Ishikawa (cell line): ENCODE results near the gene CD248.
A peak's percentile ranks its signal among the peaks of the same experiment; 100 is the strongest.

Experiments used
- CEBPB ChIP-seq: IDR thresholded peaks from 2 replicates; pipeline ENCODE4 v1.6.1; 2012
- CREB1 ChIP-seq: IDR thresholded peaks from 2 replicates; pipeline ENCODE4 v1.6.1; 2012; ENCODE audit warnings: low read depth
- EGR1 ChIP-seq: IDR thresholded peaks from 2 replicates; pipeline ENCODE4 v1.6.1; 2012
- EP300 ChIP-seq: IDR thresholded peaks from 2 replicates; pipeline ENCODE4 v1.6.1; 2012; ENCODE audit warnings: borderline replicate concordance
- FOXM1 ChIP-seq: IDR thresholded peaks from 2 replicates; pipeline ENCODE4 v1.6.1; 2012; ENCODE audit warnings: low read depth, borderline replicate concordance
- MAX ChIP-seq: IDR thresholded peaks from 2 replicates; pipeline ENCODE4 v1.6.1; 2012
- NFIC ChIP-seq: IDR thresholded peaks from 2 replicates; pipeline ENCODE4 v1.6.1; 2012
- RAD21 ChIP-seq: IDR thresholded peaks from 2 replicates; pipeline ENCODE4 v1.6.1; 2012; ENCODE audit warnings: low read depth
- REST ChIP-seq: IDR thresholded peaks from 2 replicates; pipeline ENCODE4 v1.6.1; 2012; ENCODE audit warnings: low read depth, mild to moderate bottlenecking
- TAF1 ChIP-seq: IDR thresholded peaks from 2 replicates; pipeline ENCODE4 v1.6.1; 2012; ENCODE audit warnings: low read depth, mild to moderate bottlenecking
- TCF12 ChIP-seq: IDR thresholded peaks from 2 replicates; pipeline ENCODE4 v1.6.1; 2012; ENCODE audit warnings: low read depth
- TEAD4 ChIP-seq: IDR thresholded peaks from 2 replicates; pipeline ENCODE4 v1.6.1; 2012
- USF1 ChIP-seq: IDR thresholded peaks from 2 replicates; pipeline ENCODE4 v1.6.1; 2012
- YY1 ChIP-seq: IDR thresholded peaks from 2 replicates; pipeline ENCODE4 v1.6.1; 2012; ENCODE audit warnings: low read depth
- ZBTB7A ChIP-seq: IDR thresholded peaks from 2 replicates; pipeline ENCODE4 v1.6.1; 2012; ENCODE audit warnings: low read depth

Gene CD248

GRCh38 chr11:66288671-66289547 lies 27.9 kb downstream of the CD248 start, which contains the start of gene YIF1A:
Gene YIF1A, minus strand, starts transcription at chr11:66289143. Its CDS starts 158 bp downstream, at chr11:66288985.
- TF ChIP-seq YY1 (peak; percentile 91), TAF1 (peak; percentile 83), TCF12 (peak; percentile 50; the same call in 1 of the 2 replicates), RAD21 (no peak), NFIC (no peak), ZBTB7A (no peak), EP300 (no peak), CEBPB (no peak), MAX (peak; percentile 83), USF1 (no peak), FOXM1 (no peak), TEAD4 (no peak), EGR1 (peak; percentile 32; the same call in 1 of the 2 replicates), CREB1 (peak; percentile 70), REST (no peak)

- TF ChIP-seq NFIC (no peak), FOXM1 (no peak), EGR1 (no peak)
Measured at GRCh38 chr11:66287889-66288670, 28.8 kb downstream of the CD248 start.

- no peak for TF ChIP-seq TEAD4
- no peak for TF ChIP-seq CREB1
- no peak for TF ChIP-seq NFIC
- TF ChIP-seq TCF12 = no peak
- TF ChIP-seq EP300 = no peak
- TF ChIP-seq RAD21 = no peak
- TF ChIP-seq REST = no peak
- no peak for TF ChIP-seq CEBPB
- TF ChIP-seq YY1 = no peak
- TF ChIP-seq FOXM1 = no peak
- no peak for TF ChIP-seq USF1
- no peak for TF ChIP-seq TAF1
- TF ChIP-seq ZBTB7A = no peak
- no peak for TF ChIP-seq MAX
- TF ChIP-seq EGR1 = no peak
Measured at GRCh38 chr11:66287211-66287888, 29.5 kb downstream of the CD248 start.

GRCh38 chr11:66286699-66287098 lies 30.1 kb downstream of the CD248 start:
- TF ChIP-seq TAF1 = no peak
- TF ChIP-seq USF1 = no peak
- TF ChIP-seq EP300 = no peak
- TF ChIP-seq REST = no peak
- TF ChIP-seq MAX = no peak
